ENCODE data around the gene MTOR. TPM values are rescaled to one million over a fixed set of nuclear protein-coding genes. Genes with fewer than 3 reads are reported as not detected.

The MTOR gene
- total and polyA plus RNA-seq, 10 of the 15 experiments (the other 5 are each of a cell fraction or from before 2014, with no cell fraction given) = 6.6 to 41.8 (median 29.8) TPM

GRCh38 chr1:11071463-11072215 lies 190.7 kb downstream of the MTOR start:
- SMC1A ChIA-PET (ENCODE audit: uncharacterized antibody, unreplicated experiment) = interaction anchor here (1.4 to 2.7 kb wide), 3 partner anchors 27 to 106 kb away, joined by 3 to 35 read pairs (median 11); partner anchors contain the start of gene EXOSC10
- RAD21 ChIA-PET (ENCODE audit: unreplicated experiment) = interaction anchor here (4.6 kb wide), 1 partner anchor 34 kb away, joined by 52 read pairs; no protein-coding TSS in a partner anchor
- POLR2A ChIA-PET = interaction anchor here (1.1 kb wide), 1 partner anchor 11 kb away, joined by 3 read pairs; no protein-coding TSS in a partner anchor
- Histone ChIP-seq H3K79me2 (ENCODE audit: control insufficient read depth, insufficient read depth, low read length) (no peaks in the 10 kb centered on the region), H3K36me3 (ENCODE audit: control insufficient read depth in 2 of 2, insufficient read depth in 2 of 2, low read length in 1 of 2) (peaks cover 36 to 40% of the 10 kb centered on the region in 2 experiments), H3K4me1 (ENCODE audit: control insufficient read depth, insufficient read depth, low read length) (peaks cover 13% of the 10 kb centered on the region), H3K27me3 (replicated peaks in 1 of 2; ENCODE audit: control insufficient read depth in 2 of 2, insufficient read depth in 2 of 2, low read length in 1 of 2) (no peaks in the 10 kb centered on the region), H4K20me1 (ENCODE audit: control insufficient read depth, insufficient read depth) (no peaks in the 10 kb centered on the region), H3K9me3 (replicated peaks; ENCODE audit: control insufficient read depth, insufficient read depth, low read length) (no peaks in the 10 kb centered on the region), H3K4me3 (no peak overlapping the region), H3K9ac (ENCODE audit: control insufficient read depth, insufficient read depth, low read length) (no peak overlapping the region), H3K4me2 (ENCODE audit: control insufficient read depth, insufficient read depth) (no peak overlapping the region), H3K27ac (ENCODE audit: control insufficient read depth, insufficient read depth) (no peak overlapping the region), H2AFZ (ENCODE audit: control insufficient read depth, low read depth, low read length) (no peak overlapping the region)
- no peak for ATAC-seq
- in situ Hi-C loops (cut with MboI) (no loop called here), intact Hi-C loops (cut with micrococcal nuclease; ENCODE audit: unreplicated experiment) (loop anchor here (1.0 kb wide), 1 partner anchor 34 kb away; no protein-coding TSS in a partner anchor)
- 53% methylated on average over 15 of the region's 15 CpGs for WGBS (ENCODE audit: insufficient coverage, insufficient replicate concordance, low lambda C conversion rate, missing lambda C conversion rate)
- DNase-seq (ENCODE audit: low read depth, low spot score) = no peak
- CTCF ChIA-PET = interaction anchor here (1.1 to 6.3 kb wide), 4 partner anchors 10 to 34 kb away, joined by 5 to 57 read pairs (median 8); partner anchors contain the start of gene SRM
- FAIRE-seq = no peak
- no TSS peak for BruUV-seq (replicated peaks)
- TF ChIP-seq SP1 (IDR thresholded peaks at IDR 0.05; ENCODE audit: low read depth, low read length) (no peak), PAX8 (IDR thresholded peaks at IDR 0.05) (no peak), HDAC2 (IDR thresholded peaks at IDR 0.05) (no peak), USF1 (IDR thresholded peaks at IDR 0.05; ENCODE audit: borderline replicate concordance, extremely low read length, insufficient read depth, low read depth, low read length) (no peak), GATAD2B (conservative IDR thresholded peaks at IDR 0.05; ENCODE audit: low read depth) (no peak), IRF4 (IDR thresholded peaks at IDR 0.05; ENCODE audit: low read depth, low read length) (no peak), ZNF217 (IDR thresholded peaks at IDR 0.05) (no peak), MYC (IDR thresholded peaks at IDR 0.05; ENCODE audit: insufficient read depth, insufficient read length, insufficient replicate concordance, low read length, severe bottlenecking) (no peak), GABPA (IDR thresholded peaks at IDR 0.05; ENCODE audit: low read depth) (no peak), STAT1 (conservative IDR thresholded peaks at IDR 0.05) (no peak), ZBED1 (IDR thresholded peaks at IDR 0.05; ENCODE audit: borderline replicate concordance) (no peak), MEF2B (IDR thresholded peaks at IDR 0.05; ENCODE audit: partially characterized antibody, poor library complexity, severe bottlenecking) (no peak), TARDBP (IDR thresholded peaks at IDR 0.05; ENCODE audit: borderline replicate concordance) (no peak), JUNB (IDR thresholded peaks at IDR 0.05) (no peak), ELK1 (IDR thresholded peaks at IDR 0.05; ENCODE audit: low read depth, low read length) (no peak), SUPT20H (IDR thresholded peaks at IDR 0.05; ENCODE audit: borderline replicate concordance, control insufficient read depth, low read depth, low read length) (no peak)
- TF ChIP-seq, protein P1, sequence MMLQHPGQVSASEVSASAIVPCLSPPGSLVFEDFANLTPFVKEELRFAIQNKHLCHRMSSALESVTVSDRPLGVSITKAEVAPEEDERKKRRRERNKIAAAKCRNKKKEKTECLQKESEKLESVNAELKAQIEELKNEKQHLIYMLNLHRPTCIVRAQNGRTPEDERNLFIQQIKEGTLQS (IDR thresholded peaks at IDR 0.05; ENCODE audit: borderline replicate concordance, extremely low read depth, low read depth, low read length) = no peak
- TF ChIP-seq, protein P2, sequence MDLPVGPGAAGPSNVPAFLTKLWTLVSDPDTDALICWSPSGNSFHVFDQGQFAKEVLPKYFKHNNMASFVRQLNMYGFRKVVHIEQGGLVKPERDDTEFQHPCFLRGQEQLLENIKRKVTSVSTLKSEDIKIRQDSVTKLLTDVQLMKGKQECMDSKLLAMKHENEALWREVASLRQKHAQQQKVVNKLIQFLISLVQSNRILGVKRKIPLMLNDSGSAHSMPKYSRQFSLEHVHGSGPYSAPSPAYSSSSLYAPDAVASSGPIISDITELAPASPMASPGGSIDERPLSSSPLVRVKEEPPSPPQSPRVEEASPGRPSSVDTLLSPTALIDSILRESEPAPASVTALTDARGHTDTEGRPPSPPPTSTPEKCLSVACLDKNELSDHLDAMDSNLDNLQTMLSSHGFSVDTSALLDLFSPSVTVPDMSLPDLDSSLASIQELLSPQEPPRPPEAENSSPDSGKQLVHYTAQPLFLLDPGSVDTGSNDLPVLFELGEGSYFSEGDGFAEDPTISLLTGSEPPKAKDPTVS (IDR thresholded peaks at IDR 0.05; ENCODE audit: low read depth, low read length) = no peak
- TF ChIP-seq, protein P3, sequence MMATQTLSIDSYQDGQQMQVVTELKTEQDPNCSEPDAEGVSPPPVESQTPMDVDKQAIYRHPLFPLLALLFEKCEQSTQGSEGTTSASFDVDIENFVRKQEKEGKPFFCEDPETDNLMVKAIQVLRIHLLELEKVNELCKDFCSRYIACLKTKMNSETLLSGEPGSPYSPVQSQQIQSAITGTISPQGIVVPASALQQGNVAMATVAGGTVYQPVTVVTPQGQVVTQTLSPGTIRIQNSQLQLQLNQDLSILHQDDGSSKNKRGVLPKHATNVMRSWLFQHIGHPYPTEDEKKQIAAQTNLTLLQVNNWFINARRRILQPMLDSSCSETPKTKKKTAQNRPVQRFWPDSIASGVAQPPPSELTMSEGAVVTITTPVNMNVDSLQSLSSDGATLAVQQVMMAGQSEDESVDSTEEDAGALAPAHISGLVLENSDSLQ (IDR thresholded peaks at IDR 0.05) = no peak
